HepG2 (cell line): ENCODE measurements around the gene GAL3ST3.

Experiments used
- CTCF ChIP-seq: sonication (generic); formaldehyde crosslinking; IDR thresholded peaks from 2 replicates; pipeline ENCODE4 v1.5.0; 2020; ENCODE audit warnings: mild to moderate bottlenecking, missing genetic modification reagents, moderate library complexity
- GPN1 ChIP-seq: sonication (generic); formaldehyde crosslinking; IDR thresholded peaks from 2 replicates; pipeline ENCODE4 v1.5.1; 2020; ENCODE audit warnings: missing genetic modification reagents, borderline replicate concordance
- KAT2B ChIP-seq: fragments of 150-350 bp; IDR thresholded peaks from 2 replicates; pipeline ENCODE4 v1.6.1; 2014; ENCODE audit warnings: low read depth, low read length, borderline replicate concordance
- MTA3 ChIP-seq: sonication (generic); formaldehyde crosslinking; IDR thresholded peaks from 2 replicates; pipeline ENCODE4 v1.4.0; 2020; ENCODE audit warnings: missing genetic modification reagents
- NFE2L2 ChIP-seq: fragments of 150-350 bp; IDR thresholded peaks from 2 replicates; pipeline ENCODE4 v1.6.1; 2014; ENCODE audit warnings: low read length
- POLR2A ChIP-seq, 2 experiments: IDR thresholded peaks; 2 replicates each; pipeline ENCODE4 v1.6.1; 2011; ENCODE audit warnings: low read depth in 2 of 2, low read length in 2 of 2, mild to moderate bottlenecking in 1 of 2, moderate library complexity in 1 of 2; ENCODE audit not compliant: insufficient read depth in 1 of 2
- SIN3A ChIP-seq: IDR thresholded peaks from 2 replicates; pipeline ENCODE4 v1.6.1; 2011; ENCODE audit warnings: low read depth, mild to moderate bottlenecking, control low read depth, low read length, borderline replicate concordance
- STAT5B ChIP-seq: sonication (generic); formaldehyde crosslinking; IDR thresholded peaks from 2 replicates; pipeline ENCODE4 v1.4.0; 2020; ENCODE audit warnings: missing genetic modification reagents
- ZNF24 ChIP-seq: fragments of 450-650 bp; IDR thresholded peaks from 2 replicates; pipeline ENCODE4 v1.6.1; 2017; ENCODE audit warnings: antibody characterized with exemption, mild to moderate bottlenecking
- ZNF687 ChIP-seq: sonication (generic); formaldehyde crosslinking; IDR thresholded peaks from 2 replicates; pipeline ENCODE4 v1.5.1; 2020; ENCODE audit warnings: mild to moderate bottlenecking, missing genetic modification reagents, moderate library complexity

- TF ChIP-seq CTCF (CRISPR knock-in tag) (no peak), KAT2B (no peak), STAT5B (no peak), POLR2A (IDR thresholded peaks at IDR 0.05; ENCODE audit: insufficient read depth in 1 of 2, low read depth in 2 of 2, low read length in 2 of 2) (no peak), SIN3A (no peak), MTA3 (CRISPR knock-in tag) (no peak), NFE2L2 (no peak), ZNF687 (CRISPR knock-in tag) (no peak), GPN1 (CRISPR knock-in tag) (no peak), ZNF24 (no peak)
Measured at GRCh38 chr11:66014804-66015453, 34.0 kb downstream of the GAL3ST3 start.
